ENCODE data around the gene GJA5. TPM values are rescaled to one million over a fixed set of nuclear protein-coding genes. Genes with fewer than 3 reads are reported as not detected.

The GJA5 gene
- polyA plus RNA-seq, 2 of the 4 experiments (the other 2 are of a cell fraction), result not detected

DNA sequence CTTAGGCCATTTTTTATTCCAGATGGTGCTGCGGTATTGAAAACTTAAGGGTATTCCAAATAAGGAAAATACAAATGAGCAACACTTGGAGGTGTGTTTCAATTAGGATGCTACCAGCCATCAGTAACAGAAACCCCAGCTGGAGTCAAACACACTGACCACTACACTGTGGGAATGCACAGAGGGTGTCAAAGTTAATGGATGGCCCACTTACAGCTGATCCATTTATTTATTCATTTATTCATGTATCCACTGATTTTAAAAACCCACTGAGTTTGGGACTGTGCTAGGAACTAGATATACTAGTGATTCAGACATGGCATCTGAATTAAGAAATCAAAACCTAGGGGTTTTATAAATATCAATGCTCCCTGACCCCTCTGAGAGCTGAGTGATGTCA, 24.5 kb upstream of the GJA5 start:
- 35% methylated on average over 1 of the region's 1 CpG for WGBS (ENCODE audit: missing lambda C conversion rate)
- no peak overlapping the region for H3K4me3 ChIP-seq
- no peak for FAIRE-seq

GRCh38 chr1:147781056-147781471, 20.7 kb upstream of the GJA5 start:
- DNase-seq (ENCODE audit: low read depth in 1 of 2, low spot score in 1 of 2) (no peak), FAIRE-seq (no peak), ATAC-seq (no peak)
- Histone ChIP-seq H3K27ac (no peak overlapping the region), H3K4me2 (no peak overlapping the region), H3K4me3 (no peak overlapping the region), H3K4me1 (no peaks in the 10 kb centered on the region), H3K9me3 (no peaks in the 10 kb centered on the region)
- no peak for TF ChIP-seq FOSB (CRISPR knock-in tag; IDR thresholded peaks at IDR 0.05)
- TF ChIP-seq HOXB13 (CRISPR knock-in tag; IDR thresholded peaks at IDR 0.05; ENCODE audit: low read depth), result no peak
- TF ChIP-seq CEBPB (IDR thresholded peaks at IDR 0.05), result no peak
- no peak for TF ChIP-seq CBX2 (IDR thresholded peaks at IDR 0.05; ENCODE audit: borderline replicate concordance, low read depth)
- no peak for TF ChIP-seq HMGXB4 (CRISPR knock-in tag; IDR thresholded peaks at IDR 0.05; ENCODE audit: borderline replicate concordance)
- TF ChIP-seq, protein P1, sequence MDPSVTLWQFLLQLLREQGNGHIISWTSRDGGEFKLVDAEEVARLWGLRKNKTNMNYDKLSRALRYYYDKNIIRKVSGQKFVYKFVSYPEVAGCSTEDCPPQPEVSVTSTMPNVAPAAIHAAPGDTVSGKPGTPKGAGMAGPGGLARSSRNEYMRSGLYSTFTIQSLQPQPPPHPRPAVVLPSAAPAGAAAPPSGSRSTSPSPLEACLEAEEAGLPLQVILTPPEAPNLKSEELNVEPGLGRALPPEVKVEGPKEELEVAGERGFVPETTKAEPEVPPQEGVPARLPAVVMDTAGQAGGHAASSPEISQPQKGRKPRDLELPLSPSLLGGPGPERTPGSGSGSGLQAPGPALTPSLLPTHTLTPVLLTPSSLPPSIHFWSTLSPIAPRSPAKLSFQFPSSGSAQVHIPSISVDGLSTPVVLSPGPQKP (IDR thresholded peaks at IDR 0.05; ENCODE audit: low read depth, low read length), result no peak
- TF ChIP-seq USF2 (IDR thresholded peaks at IDR 0.05), result no peak
- no peak for TF ChIP-seq EP300 (IDR thresholded peaks at IDR 0.05)
- TF ChIP-seq RNF2 (IDR thresholded peaks at IDR 0.05; ENCODE audit: borderline replicate concordance, low read depth), result no peak
- no peak for TF ChIP-seq PBX3 (IDR thresholded peaks at IDR 0.05)
- no peak for TF ChIP-seq CHD4 (IDR thresholded peaks at IDR 0.05; ENCODE audit: borderline replicate concordance)
- TF ChIP-seq MYC (IDR thresholded peaks at IDR 0.05; ENCODE audit: borderline replicate concordance, low read length), result no peak
- no peak for TF ChIP-seq NFE2L2 (conservative IDR thresholded peaks at IDR 0.05; ENCODE audit: low read length)
- TF ChIP-seq EHF (CRISPR knock-in tag; IDR thresholded peaks at IDR 0.05), result no peak
- no peak for TF ChIP-seq FOXS1 (CRISPR knock-in tag; IDR thresholded peaks at IDR 0.05)
- 17% methylated on average over 3 of the region's 3 CpGs for WGBS (ENCODE audit: missing lambda C conversion rate)
- ChIA-PET CTCF (no interaction called here), POLR2A (no interaction called here)

More for the DNA sequence above, 24.5 kb upstream of the GJA5 start:
- Histone ChIP-seq H3K9me3 (no peaks in the 10 kb centered on the region), H3K4me2 (no peak overlapping the region), H3K27ac (no peak overlapping the region), H3K4me1 (no peaks in the 10 kb centered on the region)
- CTCF ChIA-PET, result interaction anchor here (1.1 kb wide), 1 partner anchor 8 kb away, joined by 3 read pairs; no protein-coding TSS in a partner anchor
- POLR2A ChIA-PET, result no interaction called here
- no peak for DNase-seq (ENCODE audit: low read depth in 1 of 2, low spot score in 1 of 2)
- ATAC-seq, result no peak
- TF ChIP-seq PBX3 (IDR thresholded peaks at IDR 0.05) (no peak), HDAC2 (IDR thresholded peaks at IDR 0.05) (no peak), ZNF302 (CRISPR knock-in tag; IDR thresholded peaks at IDR 0.05) (no peak), E2F6 (IDR thresholded peaks at IDR 0.05; ENCODE audit: borderline replicate concordance, low read depth) (no peak), HMGXB4 (CRISPR knock-in tag; IDR thresholded peaks at IDR 0.05; ENCODE audit: borderline replicate concordance) (no peak)

Data from A549 (cell line).